Stomach (tissue), 4 donors: ENCODE measurements around the gene CHST11.

Experiments
- EP300 ChIP-seq: sonication (generic); formaldehyde crosslinking; IDR thresholded peaks from one replicate; pipeline ENCODE4 v1.6.1; 2017; ENCODE audit warnings: antibody characterized with exemption
- POLR2A ChIP-seq, 4 donors: fragments of 450-650 bp; IDR thresholded peaks; one replicate each; pipeline ENCODE4 v1.6.1; 2016; ENCODE audit warnings: antibody characterized with exemption in 4 of 4, control low read depth in 2 of 4, mild to moderate bottlenecking in 1 of 4, moderate library complexity in 1 of 4
- POLR2AphosphoS5 ChIP-seq, 3 donors: sonication (generic); formaldehyde crosslinking; IDR thresholded peaks; one replicate each; pipeline ENCODE4 v1.6.1; 2016; ENCODE audit warnings: antibody characterized with exemption in 3 of 3
- TF ChIP-seq, protein P1 (sequence below), 7 experiments: fragments of 450-650 bp in 4 of 7; fragments of 200-600 bp in 3 of 7; sonication (generic) in 3 of 7; IDR thresholded peaks; one replicate each; pipeline ENCODE4 v1.5.1; 2016 to 2019; ENCODE audit warnings: antibody characterized with exemption in 7 of 7, control low read depth in 2 of 7, mild to moderate bottlenecking in 1 of 7

DNA sequence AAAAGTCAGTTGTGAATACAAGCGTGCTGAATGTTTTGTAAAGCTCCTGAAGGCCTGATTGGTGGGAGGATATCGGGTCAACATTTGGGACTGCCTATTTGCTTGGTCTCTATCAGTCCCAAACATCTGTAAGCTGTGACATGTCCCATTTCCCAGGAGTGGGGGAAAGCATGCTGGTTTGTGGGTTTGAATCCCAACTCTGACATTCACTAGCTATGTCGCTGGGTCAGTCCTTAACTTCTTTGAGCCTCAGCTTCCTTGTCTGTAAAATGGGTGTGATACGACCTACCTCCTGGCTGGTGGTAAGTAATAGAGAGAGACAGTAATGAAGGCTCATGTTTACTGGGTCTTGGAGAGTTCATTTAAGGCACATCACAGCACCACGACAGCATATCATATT is 136.7 kb downstream of the CHST11 start:
- TF ChIP-seq, protein P1, sequence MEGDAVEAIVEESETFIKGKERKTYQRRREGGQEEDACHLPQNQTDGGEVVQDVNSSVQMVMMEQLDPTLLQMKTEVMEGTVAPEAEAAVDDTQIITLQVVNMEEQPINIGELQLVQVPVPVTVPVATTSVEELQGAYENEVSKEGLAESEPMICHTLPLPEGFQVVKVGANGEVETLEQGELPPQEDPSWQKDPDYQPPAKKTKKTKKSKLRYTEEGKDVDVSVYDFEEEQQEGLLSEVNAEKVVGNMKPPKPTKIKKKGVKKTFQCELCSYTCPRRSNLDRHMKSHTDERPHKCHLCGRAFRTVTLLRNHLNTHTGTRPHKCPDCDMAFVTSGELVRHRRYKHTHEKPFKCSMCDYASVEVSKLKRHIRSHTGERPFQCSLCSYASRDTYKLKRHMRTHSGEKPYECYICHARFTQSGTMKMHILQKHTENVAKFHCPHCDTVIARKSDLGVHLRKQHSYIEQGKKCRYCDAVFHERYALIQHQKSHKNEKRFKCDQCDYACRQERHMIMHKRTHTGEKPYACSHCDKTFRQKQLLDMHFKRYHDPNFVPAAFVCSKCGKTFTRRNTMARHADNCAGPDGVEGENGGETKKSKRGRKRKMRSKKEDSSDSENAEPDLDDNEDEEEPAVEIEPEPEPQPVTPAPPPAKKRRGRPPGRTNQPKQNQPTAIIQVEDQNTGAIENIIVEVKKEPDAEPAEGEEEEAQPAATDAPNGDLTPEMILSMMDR (IDR thresholded peaks at IDR 0.05): no peak
- no peak for TF ChIP-seq POLR2AphosphoS5 (IDR thresholded peaks at IDR 0.05)
- no peak for TF ChIP-seq POLR2A (IDR thresholded peaks at IDR 0.05)
- TF ChIP-seq EP300: no peak
